ENCODE data around the gene KIRREL2.

GRCh38 chr19:35879068-35879467, 22.4 kb downstream of the KIRREL2 start:
- TF ChIP-seq CTCF (IDR thresholded peaks at IDR 0.05 in 8 of 11, conservative IDR thresholded peaks at IDR 0.05 in 3 of 11) (no peak), POLR2A (IDR thresholded peaks at IDR 0.05) (no peak)

All from spleen (tissue), 7 donors.